Uterus (tissue), 4 donors: Measurements from ENCODE around the gene ELOVL2. TPM values are rescaled to one million over a fixed set of nuclear protein-coding genes. Genes with fewer than 3 reads are reported as not detected.

Source experiments
- DNase-seq, 2 donors: peaks; one replicate each; pipeline ENCODE4 v3.0.0-alpha.2; 2019 to 2020
- H3K27ac ChIP-seq, 2 donors: fragments of 200-600 bp; sonication (generic); 1 replicate in 1 of 2; 2 replicates in 1 of 2; pipeline ENCODE4 v1.5.1; 2016 to 2018
- H3K27me3 ChIP-seq, 2 donors: fragments of 200-600 bp; sonication (generic); one replicate each; pipeline ENCODE4 v1.5.1; 2018 to 2019; ENCODE audit warnings: control low read depth in 1 of 2
- H3K36me3 ChIP-seq, 2 donors: fragments of 200-600 bp; sonication (generic); one replicate each; pipeline ENCODE4 v1.5.1; 2019; ENCODE audit warnings: control low read depth in 1 of 2
- H3K4me1 ChIP-seq, 2 donors: fragments of 200-600 bp; sonication (generic); one replicate each; pipeline ENCODE4 v1.5.1; 2018 to 2019; ENCODE audit warnings: control low read depth in 1 of 2
- H3K4me3 ChIP-seq, 2 donors: fragments of 200-600 bp; sonication (generic); 1 replicate in 1 of 2; 2 replicates in 1 of 2; pipeline ENCODE4 v1.5.1; 2018 to 2019; ENCODE audit warnings: mild to moderate bottlenecking in 1 of 2
- H3K9me3 ChIP-seq, 2 donors: fragments of 200-600 bp; sonication (generic); one replicate each; pipeline ENCODE4 v1.5.1; 2019; ENCODE audit warnings: control low read depth in 1 of 2
- POLR2A ChIP-seq, 2 donors: fragments of 450-650 bp; IDR thresholded peaks; one replicate each; pipeline ENCODE4 v1.6.1; 2016; ENCODE audit warnings: antibody characterized with exemption in 2 of 2, mild to moderate bottlenecking in 1 of 2, moderate library complexity in 1 of 2
- intact Hi-C: fragments of 100-400 bp; cut with DNase I; formaldehyde crosslinking; loops from one replicate; pipeline ENCODE4 v1.15.1; 2023; ENCODE audit warnings: low total_unique reads
- total RNA-seq, 4 donors: library from RNA; depleted of rRNA in 3 of 4; stranded (reverse); fragments of >200 nt in 3 of 4; gene quantifications; one replicate each; pipeline versions ENCODE4 v1.1.0 to v1.2.4, GENCODE V29; 2014 to 2023
- TF ChIP-seq, protein P1 (sequence below), 4 experiments: fragments of 200-600 bp in 2 of 4; fragments of 450-650 bp in 2 of 4; sonication (generic) in 2 of 4; IDR thresholded peaks; one replicate each; pipeline ENCODE4 v1.5.1; 2016 to 2019; ENCODE audit warnings: antibody characterized with exemption in 4 of 4, mild to moderate bottlenecking in 2 of 4, moderate library complexity in 1 of 4
- donor health status: DM: yes; HTN: yes; CAD: no.

ELOVL2 gene
- total RNA-seq, 4 donors from 2014 or later = 0.09 to 3.5 TPM; not detected in 2

DNA sequence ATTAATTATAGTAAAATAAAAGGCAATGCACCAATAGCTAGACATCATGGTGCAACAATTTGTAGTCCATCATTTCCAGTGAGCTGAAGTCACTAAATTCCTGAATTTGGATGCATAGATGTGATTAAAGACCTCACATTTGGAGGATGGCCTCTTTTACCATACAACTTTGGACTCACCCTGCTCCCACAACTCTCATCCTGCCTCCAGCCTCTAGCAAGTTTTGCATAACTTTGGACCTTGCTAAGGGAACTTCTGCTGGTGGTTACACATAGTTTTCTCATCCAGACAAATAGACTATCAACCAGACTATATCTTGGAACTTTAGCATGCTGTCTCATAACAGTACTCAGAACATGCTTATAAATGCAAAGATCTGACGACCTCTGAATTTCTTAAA lies 12.8 kb upstream of the ELOVL2 start:
- Histone ChIP-seq H3K4me3 (no peak overlapping the region), H3K36me3 (no peaks in the 10 kb centered on the region), H3K27ac (no peak overlapping the region), H3K4me1 (no peaks in the 10 kb centered on the region), H3K9me3 (no peaks in the 10 kb centered on the region), H3K27me3 (no peaks in the 10 kb centered on the region)
- DNase-seq = no peak
- intact Hi-C loops = no loop called here
- no peak for TF ChIP-seq POLR2A (IDR thresholded peaks at IDR 0.05)
- TF ChIP-seq, protein P1, sequence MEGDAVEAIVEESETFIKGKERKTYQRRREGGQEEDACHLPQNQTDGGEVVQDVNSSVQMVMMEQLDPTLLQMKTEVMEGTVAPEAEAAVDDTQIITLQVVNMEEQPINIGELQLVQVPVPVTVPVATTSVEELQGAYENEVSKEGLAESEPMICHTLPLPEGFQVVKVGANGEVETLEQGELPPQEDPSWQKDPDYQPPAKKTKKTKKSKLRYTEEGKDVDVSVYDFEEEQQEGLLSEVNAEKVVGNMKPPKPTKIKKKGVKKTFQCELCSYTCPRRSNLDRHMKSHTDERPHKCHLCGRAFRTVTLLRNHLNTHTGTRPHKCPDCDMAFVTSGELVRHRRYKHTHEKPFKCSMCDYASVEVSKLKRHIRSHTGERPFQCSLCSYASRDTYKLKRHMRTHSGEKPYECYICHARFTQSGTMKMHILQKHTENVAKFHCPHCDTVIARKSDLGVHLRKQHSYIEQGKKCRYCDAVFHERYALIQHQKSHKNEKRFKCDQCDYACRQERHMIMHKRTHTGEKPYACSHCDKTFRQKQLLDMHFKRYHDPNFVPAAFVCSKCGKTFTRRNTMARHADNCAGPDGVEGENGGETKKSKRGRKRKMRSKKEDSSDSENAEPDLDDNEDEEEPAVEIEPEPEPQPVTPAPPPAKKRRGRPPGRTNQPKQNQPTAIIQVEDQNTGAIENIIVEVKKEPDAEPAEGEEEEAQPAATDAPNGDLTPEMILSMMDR (IDR thresholded peaks at IDR 0.05) = no peak

DNA sequence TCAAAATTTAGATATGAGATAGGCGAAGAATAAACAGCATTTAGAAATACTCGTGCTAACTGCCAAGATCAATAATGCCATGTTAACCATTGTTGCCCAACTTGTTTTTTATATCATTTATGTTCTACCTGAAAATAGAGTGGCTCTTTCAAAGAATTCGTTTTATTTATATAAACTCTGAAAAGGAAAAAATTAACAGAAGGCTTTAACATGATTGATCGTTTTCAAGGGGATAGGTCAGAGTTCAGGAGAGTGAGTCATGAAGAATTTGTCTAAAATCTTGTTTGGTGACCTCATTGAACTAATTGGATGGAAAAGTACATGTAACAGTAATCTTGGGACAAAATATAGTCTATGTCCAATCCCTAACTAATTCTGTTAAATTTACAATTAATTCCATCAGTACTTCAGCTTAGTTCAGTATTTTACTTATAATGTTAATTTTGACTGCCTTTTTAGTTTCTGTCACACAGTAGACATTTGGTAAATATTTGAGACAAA lies 11.1 kb upstream of the ELOVL2 start:
- H3K36me3 ChIP-seq = no peaks in the 10 kb centered on the region
- intact Hi-C loops = no loop called here
- H3K4me1 ChIP-seq = no peaks in the 10 kb centered on the region
- H3K9me3 ChIP-seq = no peaks in the 10 kb centered on the region
- TF ChIP-seq, protein P1 (IDR thresholded peaks at IDR 0.05) = no peak
- no peak for TF ChIP-seq POLR2A (IDR thresholded peaks at IDR 0.05)
- no peak overlapping the region for H3K27ac ChIP-seq
- no peak overlapping the region for H3K4me3 ChIP-seq
- no peaks in the 10 kb centered on the region for H3K27me3 ChIP-seq
- DNase-seq = no peak

DNA sequence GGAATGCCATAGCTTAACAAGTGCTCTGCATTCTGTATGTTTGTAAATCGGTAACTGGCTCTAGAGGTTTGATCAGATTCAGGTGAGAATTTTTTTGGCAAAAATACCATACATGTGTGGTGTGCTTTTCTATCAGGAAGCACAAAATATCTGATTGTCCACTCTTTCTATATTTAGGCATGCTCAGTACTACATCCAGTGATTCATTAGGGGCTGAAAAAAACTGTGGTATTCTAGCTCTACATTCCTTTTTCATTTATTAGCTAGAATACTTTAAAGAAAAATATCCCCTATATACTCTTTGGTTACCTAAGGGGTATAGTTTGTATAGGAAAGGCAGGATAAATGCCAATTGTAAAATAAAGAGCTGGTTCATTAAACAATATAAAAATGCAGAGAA lies 10.6 kb upstream of the ELOVL2 start:
- Histone ChIP-seq H3K4me1 (no peaks in the 10 kb centered on the region), H3K27me3 (no peaks in the 10 kb centered on the region), H3K4me3 (no peak overlapping the region), H3K36me3 (no peaks in the 10 kb centered on the region), H3K27ac (no peak overlapping the region), H3K9me3 (no peaks in the 10 kb centered on the region)
- intact Hi-C loops = no loop called here
- no peak for DNase-seq
- TF ChIP-seq POLR2A (IDR thresholded peaks at IDR 0.05) = no peak
- TF ChIP-seq, protein P1 (IDR thresholded peaks at IDR 0.05) = no peak

DNA sequence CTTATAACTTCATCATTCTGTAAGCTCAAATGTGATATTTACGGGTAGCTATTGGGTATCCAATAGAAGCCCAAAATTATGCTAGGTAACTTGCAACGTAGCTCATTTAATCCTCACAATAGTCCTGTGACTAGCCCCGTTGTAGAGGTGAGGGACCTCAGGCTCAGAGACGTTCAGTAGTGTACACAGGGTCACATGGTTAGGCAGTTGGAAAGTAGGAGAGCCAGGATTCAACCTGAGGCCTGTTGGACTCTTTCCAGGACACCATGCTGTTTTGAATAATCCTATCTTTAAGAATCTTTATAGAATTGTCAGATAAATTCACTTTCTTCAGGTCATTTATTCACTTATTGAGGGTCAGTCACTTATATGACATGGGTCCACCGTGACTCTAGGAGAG lies 9.2 kb upstream of the ELOVL2 start:
- H3K36me3 ChIP-seq = no peaks in the 10 kb centered on the region
- TF ChIP-seq POLR2A (IDR thresholded peaks at IDR 0.05) = no peak
- TF ChIP-seq, protein P1 (IDR thresholded peaks at IDR 0.05) = no peak
- DNase-seq = no peak
- H3K4me3 ChIP-seq = no peak overlapping the region
- no peak overlapping the region for H3K27ac ChIP-seq
- no peaks in the 10 kb centered on the region for H3K9me3 ChIP-seq
- intact Hi-C loops = no loop called here
- peaks cover 0 to 4% of the 10 kb centered on the region in 2 donors for H3K27me3 ChIP-seq
- H3K4me1 ChIP-seq = no peaks in the 10 kb centered on the region

DNA sequence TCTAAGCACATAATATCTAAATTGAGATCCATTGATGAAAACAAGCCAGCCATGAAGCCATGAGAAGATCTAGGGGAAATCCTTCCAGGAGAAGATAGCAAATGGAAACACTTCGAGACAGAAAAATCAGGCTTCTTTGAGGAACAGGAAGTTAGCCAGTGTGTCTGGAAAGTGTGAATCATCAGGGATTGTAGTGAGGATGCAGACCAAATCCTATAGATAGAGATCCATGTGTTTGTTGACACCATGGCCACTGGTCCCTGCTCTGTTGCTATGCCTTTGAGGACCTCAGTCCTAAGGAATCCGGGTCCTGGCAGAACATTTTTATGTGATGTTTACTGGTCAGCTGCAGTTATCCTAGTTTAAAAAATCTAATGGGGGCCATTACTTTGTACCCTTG lies 6.6 kb upstream of the ELOVL2 start:
- no peak for DNase-seq
- Histone ChIP-seq H3K4me3 (no peak overlapping the region), H3K4me1 (no peaks in the 10 kb centered on the region), H3K27ac (no peak overlapping the region), H3K9me3 (no peaks in the 10 kb centered on the region), H3K36me3 (no peaks in the 10 kb centered on the region), H3K27me3 (peaks cover 0 to 12% of the 10 kb centered on the region in 2 donors)
- TF ChIP-seq POLR2A (IDR thresholded peaks at IDR 0.05) = no peak
- TF ChIP-seq, protein P1 (IDR thresholded peaks at IDR 0.05) = no peak
- intact Hi-C loops = no loop called here
